ENCODE measurements around the gene NME7.
"Not testable (repeated sequence)": the region's sequence is repeated elsewhere in the genome, so short reads cannot be mapped to it uniquely, and the experiment has no call there.

NME7 gene

GRCh38 chr1:169368406-169368769 is 791 bp upstream of the NME7 start:
- H3K27me3 ChIP-seq (ENCODE audit: low read depth, low read length) = no peaks in the 10 kb centered on the region
- peak overlapping the region; percentile 88 for H3K27ac ChIP-seq (ENCODE audit: low read length)
- H3K36me3 ChIP-seq (ENCODE audit: control insufficient read depth in 1 of 2, insufficient read depth in 2 of 2, low read length in 2 of 2) = peaks cover 6 to 25% of the 10 kb centered on the region in 2 donors
- peak overlapping the region; percentile 76 to 95 for H3K4me3 ChIP-seq (ENCODE audit: low read depth in 1 of 2, low read length in 2 of 2)
- H3K9me3 ChIP-seq (ENCODE audit: control insufficient read depth in 1 of 2, low read length in 2 of 2) = peaks cover 0 to 3% of the 10 kb centered on the region in 2 donors
- peaks cover 7 to 24% of the 10 kb centered on the region in 2 donors for H3K4me1 ChIP-seq (ENCODE audit: control insufficient read depth in 1 of 2, insufficient read depth in 2 of 2, low read length in 2 of 2)

GRCh38 chr1:169367096-169367685 is 406 bp downstream of the NME7 start:
- Histone ChIP-seq H3K27ac (ENCODE audit: low read length) (peak overlapping the region; percentile 17), H3K36me3 (ENCODE audit: control insufficient read depth in 1 of 2, insufficient read depth in 2 of 2, low read length in 2 of 2) (peaks cover 3 to 16% of the 10 kb centered on the region in 2 donors), H3K4me1 (ENCODE audit: control insufficient read depth in 1 of 2, insufficient read depth in 2 of 2, low read length in 2 of 2) (peaks cover 7 to 24% of the 10 kb centered on the region in 2 donors), H3K9me3 (ENCODE audit: control insufficient read depth in 1 of 2, low read length in 2 of 2) (peaks cover 0 to 3% of the 10 kb centered on the region in 2 donors), H3K27me3 (ENCODE audit: low read depth, low read length) (no peaks in the 10 kb centered on the region), H3K4me3 (ENCODE audit: low read depth in 1 of 2, low read length in 2 of 2) (peak overlapping the region; percentile 76 to 95)

GRCh38 chr1:169364948-169365347 is 2.6 kb downstream of the NME7 start:
- Histone ChIP-seq H3K4me3 (ENCODE audit: low read depth in 1 of 2, low read length in 2 of 2) (no peak overlapping the region), H3K9me3 (ENCODE audit: control insufficient read depth in 1 of 2, low read length in 2 of 2) (peaks cover 0 to 3% of the 10 kb centered on the region in 2 donors), H3K27me3 (ENCODE audit: low read depth, low read length) (no peaks in the 10 kb centered on the region), H3K36me3 (ENCODE audit: control insufficient read depth in 1 of 2, insufficient read depth in 2 of 2, low read length in 2 of 2) (peaks cover 3 to 5% of the 10 kb centered on the region in 2 donors), H3K27ac (ENCODE audit: low read length) (no peak overlapping the region), H3K4me1 (ENCODE audit: control insufficient read depth in 1 of 2, insufficient read depth in 2 of 2, low read length in 2 of 2) (peaks cover 7 to 18% of the 10 kb centered on the region in 2 donors)

- Histone ChIP-seq H3K27ac (ENCODE audit: low read length) (no peak overlapping the region), H3K27me3 (ENCODE audit: low read depth, low read length) (no peaks in the 10 kb centered on the region)
Measured at GRCh38 chr1:169363046-169363730, 4.4 kb downstream of the NME7 start.

GRCh38 chr1:169361281-169361680 is 6.3 kb downstream of the NME7 start:
- Histone ChIP-seq H3K36me3 (ENCODE audit: control insufficient read depth in 1 of 2, insufficient read depth in 2 of 2, low read length in 2 of 2) (no peaks in the 10 kb centered on the region), H3K9me3 (ENCODE audit: control insufficient read depth in 1 of 2, low read length in 2 of 2) (peaks cover 0 to 3% of the 10 kb centered on the region in 2 donors), H3K27ac (ENCODE audit: low read length) (no peak overlapping the region), H3K4me3 (ENCODE audit: low read depth in 1 of 2, low read length in 2 of 2) (no peak overlapping the region), H3K27me3 (ENCODE audit: low read depth, low read length) (no peaks in the 10 kb centered on the region), H3K4me1 (ENCODE audit: control insufficient read depth in 1 of 2, insufficient read depth in 2 of 2, low read length in 2 of 2) (no peaks in the 10 kb centered on the region)

More at GRCh38 chr1:169363046-169363730, 4.4 kb downstream of the NME7 start:
- peaks cover 0 to 8% of the 10 kb centered on the region in 2 donors for H3K4me1 ChIP-seq (ENCODE audit: control insufficient read depth in 1 of 2, insufficient read depth in 2 of 2, low read length in 2 of 2)
- H3K9me3 ChIP-seq (ENCODE audit: control insufficient read depth in 1 of 2, low read length in 2 of 2) = peaks cover 0 to 3% of the 10 kb centered on the region in 2 donors
- peaks cover 0 to 3% of the 10 kb centered on the region in 2 donors for H3K36me3 ChIP-seq (ENCODE audit: control insufficient read depth in 1 of 2, insufficient read depth in 2 of 2, low read length in 2 of 2)
- no peak overlapping the region for H3K4me3 ChIP-seq (ENCODE audit: low read depth in 1 of 2, low read length in 2 of 2)

GRCh38 chr1:169360415-169360814 is 7.2 kb downstream of the NME7 start:
- Histone ChIP-seq H3K36me3 (ENCODE audit: control insufficient read depth in 1 of 2, insufficient read depth in 2 of 2, low read length in 2 of 2) (no peaks in the 10 kb centered on the region), H3K27ac (ENCODE audit: low read length) (no peak overlapping the region), H3K4me1 (ENCODE audit: control insufficient read depth in 1 of 2, insufficient read depth in 2 of 2, low read length in 2 of 2) (no peaks in the 10 kb centered on the region), H3K27me3 (ENCODE audit: low read depth, low read length) (no peaks in the 10 kb centered on the region), H3K9me3 (ENCODE audit: control insufficient read depth in 1 of 2, low read length in 2 of 2) (peaks cover 0 to 3% of the 10 kb centered on the region in 2 donors), H3K4me3 (ENCODE audit: low read depth in 1 of 2, low read length in 2 of 2) (no peak overlapping the region)

GRCh38 chr1:169348383-169349036 is 19.1 kb downstream of the NME7 start:
- H3K9me3 ChIP-seq (ENCODE audit: control insufficient read depth in 1 of 2, low read length in 2 of 2) = no peaks in the 10 kb centered on the region
- H3K36me3 ChIP-seq (ENCODE audit: control insufficient read depth in 1 of 2, insufficient read depth in 2 of 2, low read length in 2 of 2) = no peaks in the 10 kb centered on the region
- no peaks in the 10 kb centered on the region for H3K27me3 ChIP-seq (ENCODE audit: low read depth, low read length)
- H3K27ac ChIP-seq (ENCODE audit: low read length) = no peak overlapping the region
- H3K4me1 ChIP-seq (ENCODE audit: control insufficient read depth in 1 of 2, insufficient read depth in 2 of 2, low read length in 2 of 2) = no peaks in the 10 kb centered on the region
- H3K4me3 ChIP-seq (ENCODE audit: low read depth in 1 of 2, low read length in 2 of 2) = no peak overlapping the region

GRCh38 chr1:169347688-169348382 is 19.8 kb downstream of the NME7 start:
- Histone ChIP-seq H3K36me3 (ENCODE audit: control insufficient read depth in 1 of 2, insufficient read depth in 2 of 2, low read length in 2 of 2) (no peaks in the 10 kb centered on the region), H3K9me3 (ENCODE audit: control insufficient read depth in 1 of 2, low read length in 2 of 2) (no peaks in the 10 kb centered on the region), H3K27me3 (ENCODE audit: low read depth, low read length) (no peaks in the 10 kb centered on the region), H3K27ac (ENCODE audit: low read length) (no peak overlapping the region), H3K4me3 (ENCODE audit: low read depth in 1 of 2, low read length in 2 of 2) (no peak overlapping the region), H3K4me1 (ENCODE audit: control insufficient read depth in 1 of 2, insufficient read depth in 2 of 2, low read length in 2 of 2) (no peaks in the 10 kb centered on the region)

GRCh38 chr1:169346036-169346589 is 21.5 kb downstream of the NME7 start:
- H3K36me3 ChIP-seq (ENCODE audit: control insufficient read depth in 1 of 2, insufficient read depth in 2 of 2, low read length in 2 of 2) = no peaks in the 10 kb centered on the region
- no peaks in the 10 kb centered on the region for H3K27me3 ChIP-seq (ENCODE audit: low read depth, low read length)
- H3K9me3 ChIP-seq (ENCODE audit: control insufficient read depth in 1 of 2, low read length in 2 of 2) = no peaks in the 10 kb centered on the region
- no peak overlapping the region for H3K27ac ChIP-seq (ENCODE audit: low read length)
- H3K4me3 ChIP-seq (ENCODE audit: low read depth in 1 of 2, low read length in 2 of 2) = no peak overlapping the region
- H3K4me1 ChIP-seq (ENCODE audit: control insufficient read depth in 1 of 2, insufficient read depth in 2 of 2, low read length in 2 of 2) = no peaks in the 10 kb centered on the region

- Histone ChIP-seq H3K4me3 (ENCODE audit: low read depth in 1 of 2, low read length in 2 of 2) (no peak overlapping the region), H3K36me3 (ENCODE audit: control insufficient read depth in 1 of 2, insufficient read depth in 2 of 2, low read length in 2 of 2) (no peaks in the 10 kb centered on the region), H3K4me1 (ENCODE audit: control insufficient read depth in 1 of 2, insufficient read depth in 2 of 2, low read length in 2 of 2) (no peaks in the 10 kb centered on the region), H3K27me3 (ENCODE audit: low read depth, low read length) (no peaks in the 10 kb centered on the region), H3K9me3 (ENCODE audit: control insufficient read depth in 1 of 2, low read length in 2 of 2) (no peaks in the 10 kb centered on the region), H3K27ac (ENCODE audit: low read length) (no peak overlapping the region)
Measured at GRCh38 chr1:169345511-169345910, 22.1 kb downstream of the NME7 start.

- H3K9me3 ChIP-seq (ENCODE audit: control insufficient read depth in 1 of 2, low read length in 2 of 2); H3K27me3 ChIP-seq (ENCODE audit: low read depth, low read length); H3K27ac ChIP-seq (ENCODE audit: low read length); H3K4me3 ChIP-seq (ENCODE audit: low read depth in 1 of 2, low read length in 2 of 2); H3K36me3 ChIP-seq (ENCODE audit: control insufficient read depth in 1 of 2, insufficient read depth in 2 of 2, low read length in 2 of 2); H3K4me1 ChIP-seq (ENCODE audit: control insufficient read depth in 1 of 2, insufficient read depth in 2 of 2, low read length in 2 of 2): not testable (repeated sequence)
Measured at GRCh38 chr1:169342096-169342495, 25.5 kb downstream of the NME7 start.
